ENCODE data around the gene GALK1. TPM values are rescaled to one million over a fixed set of nuclear protein-coding genes. Genes with fewer than 3 reads are reported as not detected.

Gene GALK1
- total and polyA plus RNA-seq, 2 experiments from 2014 or later: 63.7 to 161 TPM

DNA sequence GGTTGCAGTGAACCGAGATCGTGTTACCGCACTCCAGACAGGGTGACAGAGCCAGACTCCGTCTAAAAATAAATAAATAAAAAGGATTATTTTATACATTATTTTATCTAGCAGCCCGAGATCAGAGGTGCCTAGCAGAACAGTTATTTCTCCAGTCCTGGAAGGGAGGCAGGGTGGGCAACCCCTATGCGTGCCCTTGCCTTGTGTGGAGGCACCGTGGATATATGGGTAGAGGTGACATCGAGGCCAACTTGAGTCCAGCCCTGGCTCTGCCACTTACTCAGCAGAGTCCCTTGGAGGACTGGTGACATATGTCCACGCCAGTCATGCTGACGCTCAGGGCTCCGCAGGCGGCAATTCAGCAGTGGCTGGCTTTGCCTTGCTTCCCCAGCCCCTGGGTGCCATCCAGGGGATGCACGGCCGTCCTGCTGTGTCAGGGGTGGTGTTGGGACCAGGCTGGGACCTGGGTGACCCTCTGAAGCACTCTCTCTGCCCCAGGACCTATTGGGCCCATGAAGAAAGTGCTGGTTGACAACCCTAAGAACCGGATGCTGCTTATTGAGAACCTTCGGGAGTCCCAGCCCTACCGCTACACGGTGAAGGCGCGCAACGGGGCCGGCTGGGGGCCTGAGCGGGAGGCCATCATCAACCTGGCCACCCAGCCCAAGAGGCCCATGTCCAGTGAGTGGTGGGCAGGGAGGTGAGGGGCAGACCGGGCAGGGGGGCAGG, 13.2 kb downstream of the GALK1 start:
- no peaks in the 10 kb centered on the region for H3K9me3 ChIP-seq (ENCODE audit: low read depth)
- H3K4me1 ChIP-seq (ENCODE audit: insufficient read depth): peaks cover 14% of the 10 kb centered on the region
- no peaks in the 10 kb centered on the region for H3K36me3 ChIP-seq (replicated peaks; ENCODE audit: insufficient read depth, low read depth)
- TF ChIP-seq EZH2 (IDR thresholded peaks at IDR 0.05; ENCODE audit: borderline replicate concordance): no peak
- TF ChIP-seq, protein P1, sequence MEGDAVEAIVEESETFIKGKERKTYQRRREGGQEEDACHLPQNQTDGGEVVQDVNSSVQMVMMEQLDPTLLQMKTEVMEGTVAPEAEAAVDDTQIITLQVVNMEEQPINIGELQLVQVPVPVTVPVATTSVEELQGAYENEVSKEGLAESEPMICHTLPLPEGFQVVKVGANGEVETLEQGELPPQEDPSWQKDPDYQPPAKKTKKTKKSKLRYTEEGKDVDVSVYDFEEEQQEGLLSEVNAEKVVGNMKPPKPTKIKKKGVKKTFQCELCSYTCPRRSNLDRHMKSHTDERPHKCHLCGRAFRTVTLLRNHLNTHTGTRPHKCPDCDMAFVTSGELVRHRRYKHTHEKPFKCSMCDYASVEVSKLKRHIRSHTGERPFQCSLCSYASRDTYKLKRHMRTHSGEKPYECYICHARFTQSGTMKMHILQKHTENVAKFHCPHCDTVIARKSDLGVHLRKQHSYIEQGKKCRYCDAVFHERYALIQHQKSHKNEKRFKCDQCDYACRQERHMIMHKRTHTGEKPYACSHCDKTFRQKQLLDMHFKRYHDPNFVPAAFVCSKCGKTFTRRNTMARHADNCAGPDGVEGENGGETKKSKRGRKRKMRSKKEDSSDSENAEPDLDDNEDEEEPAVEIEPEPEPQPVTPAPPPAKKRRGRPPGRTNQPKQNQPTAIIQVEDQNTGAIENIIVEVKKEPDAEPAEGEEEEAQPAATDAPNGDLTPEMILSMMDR (IDR thresholded peaks at IDR 0.05; ENCODE audit: poor library complexity): no peak
- no peak for TF ChIP-seq EZH2phosphoT487 (IDR thresholded peaks at IDR 0.05; ENCODE audit: low read depth, severe bottlenecking, unreplicated experiment)
- no peaks in the 10 kb centered on the region for H3K9me2 ChIP-seq (replicated peaks; ENCODE audit: insufficient read depth)
- 90% methylated on average over 23 of the region's 24 CpGs for WGBS (ENCODE audit: low lambda C conversion rate, missing lambda C conversion rate)
- H3K79me2 ChIP-seq: no peaks in the 10 kb centered on the region
- H3K4me2 ChIP-seq: no peak overlapping the region
- no peaks in the 10 kb centered on the region for H3K27me3 ChIP-seq
- no peak overlapping the region for H3K4me3 ChIP-seq
- no peak for DNase-seq (ENCODE audit: low spot score)
- no peak overlapping the region for H2AFZ ChIP-seq
- H3K27ac ChIP-seq: no peak overlapping the region
- no peaks in the 10 kb centered on the region for H4K20me1 ChIP-seq (ENCODE audit: insufficient read depth, poor library complexity, severe bottlenecking)

- DNase-seq (ENCODE audit: low spot score): no peak
- no peak for TF ChIP-seq EZH2phosphoT487 (IDR thresholded peaks at IDR 0.05; ENCODE audit: low read depth, severe bottlenecking, unreplicated experiment)
- Histone ChIP-seq H3K9me3 (ENCODE audit: low read depth) (no peaks in the 10 kb centered on the region), H3K4me1 (ENCODE audit: insufficient read depth) (peaks cover 14% of the 10 kb centered on the region), H3K9me2 (replicated peaks; ENCODE audit: insufficient read depth) (no peaks in the 10 kb centered on the region), H3K27ac (no peak overlapping the region), H3K79me2 (no peaks in the 10 kb centered on the region), H3K36me3 (replicated peaks; ENCODE audit: insufficient read depth, low read depth) (no peaks in the 10 kb centered on the region), H4K20me1 (ENCODE audit: insufficient read depth, poor library complexity, severe bottlenecking) (no peaks in the 10 kb centered on the region), H2AFZ (no peak overlapping the region), H3K4me3 (no peak overlapping the region), H3K4me2 (no peak overlapping the region), H3K27me3 (no peaks in the 10 kb centered on the region)
- 90% methylated on average over 23 of the region's 23 CpGs for WGBS (ENCODE audit: low lambda C conversion rate, missing lambda C conversion rate)
Measured at GRCh38 chr17:75750661-75751423, 14.2 kb downstream of the GALK1 start.

- DNase-seq (ENCODE audit: low spot score): peak; percentile 89
- no peaks in the 10 kb centered on the region for H4K20me1 ChIP-seq (ENCODE audit: insufficient read depth, poor library complexity, severe bottlenecking)
- H3K4me1 ChIP-seq (ENCODE audit: insufficient read depth): peaks cover 10% of the 10 kb centered on the region
- H3K9me2 ChIP-seq (replicated peaks; ENCODE audit: insufficient read depth): no peaks in the 10 kb centered on the region
- no peaks in the 10 kb centered on the region for H3K79me2 ChIP-seq
- H3K4me2 ChIP-seq: peak overlapping the region; percentile 39
- H3K9me3 ChIP-seq (ENCODE audit: low read depth): no peaks in the 10 kb centered on the region
- H3K27ac ChIP-seq: no peak overlapping the region
- H2AFZ ChIP-seq: no peak overlapping the region
- H3K36me3 ChIP-seq (replicated peaks; ENCODE audit: insufficient read depth, low read depth): no peaks in the 10 kb centered on the region
- H3K27me3 ChIP-seq: no peaks in the 10 kb centered on the region
- no peak for TF ChIP-seq EZH2phosphoT487 (IDR thresholded peaks at IDR 0.05; ENCODE audit: low read depth, severe bottlenecking, unreplicated experiment)
- TF ChIP-seq, protein P1 (IDR thresholded peaks at IDR 0.05; ENCODE audit: poor library complexity): peak; percentile 92
- WGBS (ENCODE audit: low lambda C conversion rate, missing lambda C conversion rate): 25% methylated on average over 20 of the region's 20 CpGs
- H3K4me3 ChIP-seq: no peak overlapping the region
Measured at GRCh38 chr17:75749545-75750389, 15.2 kb downstream of the GALK1 start.
